ENCODE measurements around the gene ZNF408.

Gene ZNF408

DNA sequence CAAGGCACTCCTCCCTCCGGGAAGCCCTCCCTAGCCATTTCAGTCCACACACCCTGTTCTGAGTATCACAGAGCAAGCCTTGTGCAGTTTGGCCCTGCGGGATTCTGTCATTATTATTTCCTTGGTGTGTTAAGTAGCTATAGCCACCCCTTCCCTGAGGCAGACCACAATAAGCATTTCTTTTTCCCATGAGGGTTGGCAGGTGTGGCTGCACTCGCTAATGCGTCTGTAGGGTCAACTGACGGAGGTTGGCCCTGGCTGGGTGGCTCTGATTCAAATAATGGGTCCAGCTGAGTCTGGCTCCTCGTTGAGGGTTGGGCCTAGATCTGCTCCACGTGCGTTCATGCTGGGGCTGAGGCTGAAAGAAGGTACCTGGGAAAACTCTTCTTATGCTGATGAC, 23.3 kb downstream of the ZNF408 start:
- no peaks in the 10 kb centered on the region for H3K36me3 Mint-ChIP-seq (ENCODE audit: low read depth)
- no peaks in the 10 kb centered on the region for H3K4me1 Mint-ChIP-seq (ENCODE audit: low read depth)
- H3K27me3 Mint-ChIP-seq: no peaks in the 10 kb centered on the region
- H3K27ac Mint-ChIP-seq: no peak overlapping the region
- H3K9me3 Mint-ChIP-seq: no peaks in the 10 kb centered on the region
- H3K4me3 Mint-ChIP-seq: no peak overlapping the region

DNA sequence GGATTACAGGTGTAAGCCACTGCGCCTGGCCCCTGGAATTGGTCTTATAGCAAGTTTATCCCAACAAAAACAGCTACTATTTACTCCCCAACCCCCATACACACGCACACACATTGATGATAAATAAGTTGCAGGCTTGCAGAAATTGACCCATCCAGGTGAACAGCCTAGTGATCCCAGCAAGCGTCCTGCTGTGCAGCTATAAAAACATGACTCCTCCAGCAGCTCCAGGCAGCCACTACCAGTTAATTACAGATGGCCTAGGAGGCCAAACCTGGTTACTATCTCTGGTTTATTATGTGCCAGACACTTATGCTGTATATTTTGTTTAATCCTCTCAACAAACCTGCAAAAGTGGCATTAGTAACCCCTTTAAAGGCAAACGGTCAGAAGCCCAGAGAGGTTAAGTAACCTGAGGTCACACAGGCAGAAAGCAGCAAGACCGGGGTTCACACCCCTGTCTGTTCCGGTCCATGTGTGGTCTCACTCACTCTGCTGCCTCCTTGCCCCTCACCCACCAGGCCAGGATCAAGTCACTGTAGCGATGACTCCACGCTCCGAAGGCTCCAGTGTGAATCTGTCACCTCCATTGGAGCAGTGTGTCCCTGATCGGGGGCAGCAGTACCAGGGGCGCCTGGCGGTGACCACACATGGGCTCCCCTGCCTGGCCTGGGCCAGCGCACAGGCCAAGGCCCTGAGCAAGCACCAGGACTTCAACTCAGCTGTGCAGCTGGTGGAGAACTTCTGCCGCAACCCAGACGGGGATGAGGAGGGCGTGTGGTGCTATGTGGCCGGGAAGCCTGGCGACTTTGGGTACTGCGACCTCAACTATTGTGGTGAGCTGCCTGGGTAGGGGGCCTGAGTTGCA, 24.7 kb downstream of the ZNF408 start:
- no peaks in the 10 kb centered on the region for H3K9me3 Mint-ChIP-seq
- H3K27me3 Mint-ChIP-seq: no peaks in the 10 kb centered on the region
- H3K27ac Mint-ChIP-seq: no peak overlapping the region
- no peaks in the 10 kb centered on the region for H3K4me1 Mint-ChIP-seq (ENCODE audit: low read depth)
- no peaks in the 10 kb centered on the region for H3K36me3 Mint-ChIP-seq (ENCODE audit: low read depth)
- no peak overlapping the region for H3K4me3 Mint-ChIP-seq

DNA sequence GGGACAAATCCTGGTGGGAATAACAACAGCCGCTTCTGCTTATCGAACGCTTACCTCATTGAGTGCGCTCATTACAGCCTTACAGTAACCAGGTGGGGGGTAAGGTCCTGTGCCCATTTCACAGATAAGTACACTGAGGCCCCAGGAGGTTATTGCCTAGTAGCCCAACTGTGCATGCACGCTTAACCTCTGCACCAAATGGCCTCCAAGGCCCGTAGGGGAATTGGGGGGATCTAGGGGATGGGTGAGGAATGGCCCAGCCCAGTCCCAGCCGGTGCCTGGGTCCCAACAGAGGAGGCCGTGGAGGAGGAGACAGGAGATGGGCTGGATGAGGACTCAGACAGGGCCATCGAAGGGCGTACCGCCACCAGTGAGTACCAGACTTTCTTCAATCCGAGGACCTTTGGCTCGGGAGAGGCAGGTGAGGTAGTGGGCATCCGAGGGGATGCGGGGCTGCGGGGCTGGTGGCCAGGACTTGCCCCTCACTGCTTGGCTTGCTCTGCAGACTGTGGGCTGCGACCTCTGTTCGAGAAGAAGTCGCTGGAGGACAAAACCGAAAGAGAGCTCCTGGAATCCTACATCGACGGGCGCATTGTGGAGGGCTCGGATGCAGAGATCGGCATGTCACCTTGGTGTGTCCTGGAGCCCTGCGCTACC, 25.5 kb downstream of the ZNF408 start:
- no peaks in the 10 kb centered on the region for H3K4me1 Mint-ChIP-seq (ENCODE audit: low read depth)
- no peak overlapping the region for H3K27ac Mint-ChIP-seq
- H3K4me3 Mint-ChIP-seq: no peak overlapping the region
- H3K9me3 Mint-ChIP-seq: no peaks in the 10 kb centered on the region
- no peaks in the 10 kb centered on the region for H3K36me3 Mint-ChIP-seq (ENCODE audit: low read depth)
- no peaks in the 10 kb centered on the region for H3K27me3 Mint-ChIP-seq

DNA sequence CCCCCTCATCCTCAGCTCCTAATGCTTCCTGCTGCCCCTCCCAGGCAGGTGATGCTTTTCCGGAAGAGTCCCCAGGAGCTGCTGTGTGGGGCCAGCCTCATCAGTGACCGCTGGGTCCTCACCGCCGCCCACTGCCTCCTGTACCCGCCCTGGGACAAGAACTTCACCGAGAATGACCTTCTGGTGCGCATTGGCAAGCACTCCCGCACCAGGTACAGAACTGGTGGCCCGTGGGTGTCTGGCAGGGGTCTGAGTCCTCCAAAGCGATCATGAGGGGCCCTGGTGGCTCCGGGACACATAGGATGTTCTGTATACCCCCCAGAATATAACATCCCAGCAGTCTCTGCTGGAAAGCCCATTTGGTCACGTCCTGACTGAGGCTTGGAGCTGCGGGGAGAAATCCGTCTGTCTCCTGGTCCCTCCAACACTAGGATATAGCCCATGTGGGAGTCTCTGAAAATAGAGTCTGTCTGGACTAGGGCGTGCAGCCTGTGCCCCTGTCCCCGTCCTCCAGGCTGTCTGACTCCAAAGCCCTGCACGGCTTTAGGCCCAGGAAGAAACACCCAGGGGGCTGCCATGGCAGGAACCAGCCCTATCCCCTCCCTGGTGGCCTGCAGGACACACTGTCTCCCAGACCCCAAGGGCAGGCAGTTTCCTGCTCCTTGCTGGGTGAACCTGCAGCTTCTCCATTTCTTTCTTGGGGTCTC, 27.3 kb downstream of the ZNF408 start:
- H3K27me3 Mint-ChIP-seq: no peaks in the 10 kb centered on the region
- no peaks in the 10 kb centered on the region for H3K36me3 Mint-ChIP-seq (ENCODE audit: low read depth)
- H3K4me1 Mint-ChIP-seq (ENCODE audit: low read depth): no peaks in the 10 kb centered on the region
- no peaks in the 10 kb centered on the region for H3K9me3 Mint-ChIP-seq
- H3K27ac Mint-ChIP-seq: no peak overlapping the region
- H3K4me3 Mint-ChIP-seq: no peak overlapping the region

DNA sequence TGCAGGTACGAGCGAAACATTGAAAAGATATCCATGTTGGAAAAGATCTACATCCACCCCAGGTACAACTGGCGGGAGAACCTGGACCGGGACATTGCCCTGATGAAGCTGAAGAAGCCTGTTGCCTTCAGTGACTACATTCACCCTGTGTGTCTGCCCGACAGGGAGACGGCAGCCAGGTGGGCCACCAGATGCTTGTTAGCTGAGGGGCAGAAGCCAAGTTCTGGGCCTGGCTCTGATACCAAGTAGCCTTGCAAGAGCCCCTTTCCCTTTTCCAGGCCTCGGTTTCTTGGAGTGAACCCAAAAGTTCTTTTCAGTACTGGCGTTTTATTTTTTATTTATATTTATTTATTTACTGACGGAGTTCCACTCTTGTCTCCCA, 27.8 kb downstream of the ZNF408 start:
- H3K4me1 Mint-ChIP-seq (ENCODE audit: low read depth): no peaks in the 10 kb centered on the region
- no peaks in the 10 kb centered on the region for H3K27me3 Mint-ChIP-seq
- H3K36me3 Mint-ChIP-seq (ENCODE audit: low read depth): no peaks in the 10 kb centered on the region
- H3K4me3 Mint-ChIP-seq: no peak overlapping the region
- no peaks in the 10 kb centered on the region for H3K9me3 Mint-ChIP-seq
- no peak overlapping the region for H3K27ac Mint-ChIP-seq

DNA sequence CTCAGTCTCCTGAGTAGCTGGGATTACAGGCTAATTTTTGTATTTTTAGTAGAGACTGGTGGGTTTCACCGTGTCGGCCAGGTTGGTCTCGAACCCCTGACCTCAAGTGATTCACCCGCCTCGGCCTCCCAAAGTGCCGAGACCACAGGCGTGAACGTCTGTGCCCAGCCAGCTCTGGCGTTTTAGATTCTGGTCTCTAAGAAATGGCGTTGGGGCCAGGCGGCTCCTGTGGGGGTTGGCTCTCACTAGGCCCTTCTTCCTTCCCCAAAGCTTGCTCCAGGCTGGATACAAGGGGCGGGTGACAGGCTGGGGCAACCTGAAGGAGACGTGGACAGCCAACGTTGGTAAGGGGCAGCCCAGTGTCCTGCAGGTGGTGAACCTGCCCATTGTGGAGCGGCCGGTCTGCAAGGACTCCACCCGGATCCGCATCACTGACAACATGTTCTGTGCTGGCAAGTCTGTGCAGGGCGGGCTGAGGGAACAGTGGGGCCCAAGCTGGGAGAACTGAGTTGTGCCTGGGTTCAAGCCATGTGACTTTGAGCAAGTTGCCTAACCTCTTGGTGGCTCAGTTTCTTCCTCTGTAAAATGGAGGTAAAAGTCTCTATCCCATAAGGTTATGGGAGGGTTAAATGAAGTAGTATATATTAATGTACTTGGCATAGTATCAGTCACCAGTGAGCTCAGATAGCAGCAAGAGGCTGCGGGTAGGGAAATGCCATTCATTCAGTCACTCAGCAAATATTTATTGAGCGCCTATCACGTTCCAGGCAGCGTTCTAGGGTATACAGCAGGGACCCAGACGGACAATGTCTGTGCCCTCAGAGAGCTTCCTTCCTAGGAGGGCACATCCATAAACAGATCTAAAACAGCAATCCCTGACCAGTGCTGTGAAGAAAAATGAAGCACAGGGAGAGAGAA, 28.5 kb downstream of the ZNF408 start:
- Mint-ChIP-seq H3K36me3 (ENCODE audit: low read depth) (no peaks in the 10 kb centered on the region), H3K9me3 (no peaks in the 10 kb centered on the region), H3K4me1 (ENCODE audit: low read depth) (no peaks in the 10 kb centered on the region), H3K27me3 (no peaks in the 10 kb centered on the region), H3K27ac (no peak overlapping the region), H3K4me3 (no peak overlapping the region)

DNA sequence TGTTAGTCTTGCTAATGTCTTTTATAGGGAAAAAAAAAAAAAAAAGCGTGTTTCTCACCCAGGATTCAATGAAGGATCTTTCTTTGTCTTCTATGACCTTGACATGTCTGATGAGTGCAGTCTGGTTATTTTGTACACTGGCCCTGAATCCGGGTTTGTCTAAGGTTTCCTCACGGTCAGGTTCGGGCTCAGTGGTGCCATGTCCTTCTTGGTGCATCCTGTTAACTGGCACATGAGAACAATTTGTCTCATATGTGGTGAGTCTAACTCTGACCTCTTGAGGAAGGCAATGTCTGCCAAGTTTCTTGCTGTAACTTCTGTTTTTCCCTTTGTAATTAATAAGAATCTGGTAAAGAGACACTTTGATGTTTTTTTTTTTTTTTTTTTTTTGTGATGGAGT, 30.7 kb downstream of the ZNF408 start:
- Mint-ChIP-seq H3K27me3 (no peaks in the 10 kb centered on the region), H3K9me3 (no peaks in the 10 kb centered on the region), H3K4me1 (ENCODE audit: low read depth) (no peaks in the 10 kb centered on the region), H3K4me3 (no peak overlapping the region), H3K36me3 (ENCODE audit: low read depth) (no peaks in the 10 kb centered on the region), H3K27ac (no peak overlapping the region)

DNA sequence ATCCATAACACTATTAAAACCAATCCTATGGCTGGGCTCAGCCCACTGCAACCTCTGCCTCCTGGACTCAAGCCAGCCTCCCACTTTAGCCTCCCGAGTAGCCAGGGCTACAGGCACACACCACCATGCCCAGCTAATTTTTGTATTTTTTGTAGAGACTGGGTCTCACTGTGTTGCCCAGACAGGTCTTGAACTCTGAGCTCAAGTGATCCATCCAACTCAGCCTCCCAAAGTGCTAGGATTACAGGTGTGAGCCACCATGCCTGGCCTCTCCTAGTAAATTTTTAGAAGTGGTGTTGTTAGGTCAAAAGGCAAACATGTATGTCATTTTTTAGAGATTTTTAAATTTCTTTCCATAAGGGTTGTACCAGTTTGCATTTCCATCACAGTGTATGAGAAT, 32.4 kb downstream of the ZNF408 start:
- Mint-ChIP-seq H3K4me1 (ENCODE audit: low read depth) (no peaks in the 10 kb centered on the region), H3K27ac (no peak overlapping the region), H3K36me3 (ENCODE audit: low read depth) (no peaks in the 10 kb centered on the region), H3K9me3 (no peaks in the 10 kb centered on the region), H3K27me3 (no peaks in the 10 kb centered on the region), H3K4me3 (no peak overlapping the region)

DNA sequence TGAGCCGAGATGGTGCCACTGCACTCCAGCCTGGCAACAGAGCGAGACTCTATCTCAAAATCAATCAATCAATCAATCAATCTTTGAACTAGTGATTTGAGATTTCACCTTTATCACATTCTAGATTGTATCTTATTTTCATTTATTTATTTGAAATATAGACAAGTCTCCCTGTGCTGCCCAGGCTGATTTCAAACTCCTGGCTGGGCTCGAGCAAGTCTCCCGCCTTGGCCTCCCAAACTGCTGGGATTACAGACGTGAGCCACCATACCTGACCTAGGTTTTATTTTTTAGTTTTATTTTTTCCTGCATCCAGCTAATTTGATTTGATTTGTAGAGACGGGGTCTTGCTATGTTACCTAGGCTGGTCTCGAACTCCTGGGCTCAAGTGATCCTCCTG, 35.3 kb downstream of the ZNF408 start:
- no peaks in the 10 kb centered on the region for H3K27me3 Mint-ChIP-seq
- no peak overlapping the region for H3K4me3 Mint-ChIP-seq
- peaks cover 4% of the 10 kb centered on the region for H3K36me3 Mint-ChIP-seq (ENCODE audit: low read depth)
- no peaks in the 10 kb centered on the region for H3K9me3 Mint-ChIP-seq
- H3K4me1 Mint-ChIP-seq (ENCODE audit: low read depth): no peaks in the 10 kb centered on the region
- no peak overlapping the region for H3K27ac Mint-ChIP-seq

DNA sequence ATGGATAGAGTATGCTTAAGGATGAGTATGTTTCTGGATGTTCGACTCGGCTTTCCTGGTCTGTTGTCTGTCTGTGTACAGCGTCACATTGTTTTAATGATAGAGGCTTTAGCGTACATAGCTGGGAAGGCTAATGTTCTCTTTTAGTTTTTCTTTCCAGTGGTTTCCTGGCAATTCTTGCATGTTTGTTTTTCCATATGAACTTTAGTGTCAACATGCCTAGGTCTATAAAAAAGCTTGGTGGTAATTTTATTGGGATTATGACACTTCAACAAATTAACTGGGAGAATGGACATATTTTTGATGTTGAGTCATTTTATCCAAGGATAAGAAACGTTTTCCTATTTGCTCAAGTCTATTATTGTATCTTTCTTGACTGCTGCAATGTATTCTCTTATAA, 35.8 kb downstream of the ZNF408 start:
- Mint-ChIP-seq H3K36me3 (ENCODE audit: low read depth) (peaks cover 9% of the 10 kb centered on the region), H3K4me1 (ENCODE audit: low read depth) (no peaks in the 10 kb centered on the region), H3K9me3 (no peaks in the 10 kb centered on the region), H3K4me3 (no peak overlapping the region), H3K27me3 (no peaks in the 10 kb centered on the region), H3K27ac (no peak overlapping the region)

DNA sequence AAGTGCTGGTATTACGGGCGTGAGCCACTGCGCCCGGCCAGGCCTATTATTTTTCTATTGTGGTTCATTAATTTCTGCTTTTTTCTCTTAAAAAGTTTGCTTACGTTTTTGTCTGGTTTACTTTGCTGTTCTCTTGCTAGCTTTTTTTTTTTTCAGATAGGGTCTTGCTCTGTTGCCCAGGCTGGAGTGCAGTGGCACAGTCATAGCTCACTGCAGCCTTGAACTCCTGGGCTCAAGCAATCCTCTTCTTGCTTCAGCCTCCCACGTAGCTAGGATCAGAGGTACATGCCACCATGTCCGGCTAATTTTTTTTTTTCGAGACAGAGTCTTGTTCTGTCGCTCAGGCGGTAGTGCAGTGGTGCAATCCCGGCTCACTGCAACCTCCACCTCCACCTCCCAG, 36.9 kb downstream of the ZNF408 start:
- Mint-ChIP-seq H3K4me3 (no peak overlapping the region), H3K27me3 (no peaks in the 10 kb centered on the region), H3K9me3 (no peaks in the 10 kb centered on the region), H3K27ac (no peak overlapping the region), H3K4me1 (ENCODE audit: low read depth) (no peaks in the 10 kb centered on the region), H3K36me3 (ENCODE audit: low read depth) (peaks cover 19% of the 10 kb centered on the region)

DNA sequence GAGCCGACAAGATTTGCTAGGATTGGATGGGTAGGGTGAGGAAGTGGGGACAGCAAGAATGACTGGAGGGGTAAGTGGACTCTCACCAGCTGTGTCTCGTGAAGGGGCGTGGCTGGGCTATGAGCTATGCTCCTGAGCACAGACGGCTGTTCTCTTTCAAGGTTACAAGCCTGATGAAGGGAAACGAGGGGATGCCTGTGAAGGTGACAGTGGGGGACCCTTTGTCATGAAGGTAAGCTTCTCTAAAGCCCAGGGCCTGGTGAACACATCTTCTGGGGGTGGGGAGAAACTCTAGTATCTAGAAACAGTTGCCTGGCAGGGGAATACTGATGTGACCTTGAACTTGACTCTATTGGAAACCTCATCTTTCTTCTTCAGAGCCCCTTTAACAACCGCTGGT, 38.1 kb downstream of the ZNF408 start:
- Mint-ChIP-seq H3K27ac (no peak overlapping the region), H3K4me1 (ENCODE audit: low read depth) (no peaks in the 10 kb centered on the region), H3K4me3 (no peak overlapping the region), H3K9me3 (no peaks in the 10 kb centered on the region), H3K27me3 (no peaks in the 10 kb centered on the region), H3K36me3 (ENCODE audit: low read depth) (peaks cover 31% of the 10 kb centered on the region)

DNA sequence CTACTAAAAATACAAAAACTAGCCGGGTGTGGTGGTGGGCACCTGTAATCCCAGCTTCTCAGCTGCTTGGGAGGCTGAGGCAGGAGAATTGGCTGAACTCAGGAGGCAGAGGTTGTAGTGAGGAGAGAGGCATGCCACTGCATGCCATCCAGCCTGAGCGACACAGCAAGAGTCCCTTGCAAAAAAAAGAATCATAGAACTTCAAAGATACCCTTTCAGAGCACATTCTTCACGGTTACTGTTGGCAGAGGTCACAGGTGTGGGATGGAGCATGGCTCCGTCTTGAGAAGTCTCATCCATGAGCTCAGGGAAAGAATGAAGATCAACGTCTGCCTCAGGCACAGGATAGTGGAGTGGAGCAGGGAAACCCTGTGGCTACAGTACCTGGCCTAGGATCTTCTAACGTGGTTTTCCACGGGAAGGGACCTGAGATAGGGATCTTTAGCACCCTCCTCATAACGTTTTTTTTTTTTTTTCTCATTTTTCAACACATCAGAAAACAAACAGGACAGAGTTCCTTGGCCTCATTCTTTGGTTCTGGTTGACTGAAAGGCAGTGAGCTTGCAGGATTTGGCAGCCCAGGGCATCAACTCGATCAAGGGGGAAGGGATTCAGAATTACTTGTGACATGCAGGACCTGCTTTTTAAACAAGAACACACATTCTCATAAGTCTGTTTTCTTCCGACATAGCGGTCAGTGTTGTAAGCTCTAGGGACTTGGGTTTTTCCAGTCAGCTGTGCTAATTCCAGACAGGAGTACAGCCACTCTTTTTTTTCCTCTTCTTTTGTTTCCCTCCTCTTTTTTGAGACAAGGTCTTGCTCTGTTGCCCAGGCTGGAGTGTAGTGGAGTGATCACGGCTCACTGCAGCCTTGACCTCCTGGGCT, 41.0 kb downstream of the ZNF408 start:
- no peaks in the 10 kb centered on the region for H3K9me3 Mint-ChIP-seq
- H3K4me1 Mint-ChIP-seq (ENCODE audit: low read depth): no peaks in the 10 kb centered on the region
- H3K4me3 Mint-ChIP-seq: no peak overlapping the region
- peaks cover 48% of the 10 kb centered on the region for H3K36me3 Mint-ChIP-seq (ENCODE audit: low read depth)
- peak overlapping the region; percentile 36 for H3K27ac Mint-ChIP-seq
- H3K27me3 Mint-ChIP-seq: no peaks in the 10 kb centered on the region

DNA sequence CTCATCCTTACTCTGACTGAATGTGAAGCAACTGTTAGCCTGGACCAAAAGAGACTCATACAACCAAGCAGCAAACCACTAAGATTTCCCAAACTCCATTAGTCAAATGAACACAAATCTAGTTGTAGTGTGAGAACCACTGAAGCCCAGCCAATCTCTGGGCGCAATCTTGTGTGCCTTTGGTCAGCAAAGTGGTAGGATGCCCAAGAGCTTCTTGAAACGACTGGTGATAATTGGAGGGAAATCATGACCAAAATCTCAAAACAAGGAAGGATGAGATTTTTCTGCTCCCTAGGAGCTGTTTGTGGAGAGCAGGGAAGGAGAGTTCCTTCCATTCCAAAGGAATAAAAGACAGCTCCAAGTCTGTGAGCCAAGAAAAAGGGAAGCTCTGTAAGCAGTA, 42.2 kb downstream of the ZNF408 start:
- Mint-ChIP-seq H3K27me3 (no peaks in the 10 kb centered on the region), H3K36me3 (ENCODE audit: low read depth) (peaks cover 57% of the 10 kb centered on the region), H3K27ac (no peak overlapping the region), H3K9me3 (no peaks in the 10 kb centered on the region), H3K4me1 (ENCODE audit: low read depth) (no peaks in the 10 kb centered on the region), H3K4me3 (no peak overlapping the region)

Data from stimulated activated naive CD8-positive, alpha-beta T cell treated with anti-CD3 and anti-CD28 coated beads, Interleukin-15, Interleukin-2, amounts not matched to agents 100 ng/mL and 50 ng/mL, for 24 hours (primary cell).